ENCODE measurements around the gene SAMHD1.
"Not testable (repeated sequence)": the region's sequence is repeated elsewhere in the genome, so short reads cannot be mapped to it uniquely, and the experiment has no call there.

Gene SAMHD1

DNA sequence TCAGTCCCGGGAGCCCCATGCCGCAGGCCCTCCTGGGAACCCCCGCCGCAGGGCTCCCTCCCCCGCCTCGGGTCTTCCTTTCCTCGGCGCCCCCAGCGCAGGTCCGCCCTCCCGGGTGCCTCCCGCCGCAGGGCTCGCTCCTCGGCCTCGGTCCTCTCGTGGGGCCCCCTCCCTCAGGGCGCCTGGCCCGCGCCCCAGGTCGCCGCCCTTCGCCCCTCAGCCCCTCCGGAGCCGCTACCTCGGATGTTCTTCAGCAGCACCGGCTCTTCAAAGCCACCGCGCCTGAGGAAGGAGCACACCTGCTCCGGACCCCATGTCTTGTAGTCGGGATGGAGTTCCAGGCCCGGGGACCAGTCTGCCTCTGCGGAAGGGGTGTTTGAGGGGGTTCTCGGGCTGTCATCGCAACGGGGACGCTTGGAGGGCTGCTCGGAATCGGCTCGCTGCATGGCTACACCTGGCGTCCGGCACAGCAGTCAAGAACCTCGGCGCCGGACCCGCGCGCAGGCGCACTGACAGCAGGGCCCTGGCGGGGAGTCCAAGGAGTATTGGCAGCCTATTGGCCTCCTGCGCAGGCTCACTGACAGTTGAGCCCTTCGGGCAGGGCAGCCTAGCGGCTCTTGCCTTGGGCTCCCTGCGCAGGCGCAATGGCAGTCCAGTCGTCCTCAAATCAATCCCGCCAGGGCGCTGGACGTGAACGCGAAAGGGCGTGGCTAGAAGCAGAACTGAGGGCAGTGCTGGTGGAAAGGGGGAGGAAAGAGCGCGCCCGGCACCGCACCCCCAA is at the start of gene SAMHD1:
Gene SAMHD1, minus strand, starts transcription at position 511 of the 781 bp plus-strand sequence. Its CDS starts 65 bp downstream, at position 446.
- DNase-seq (ENCODE audit: low read depth in 2 of 2): peak; percentile 63 to 70

DNA sequence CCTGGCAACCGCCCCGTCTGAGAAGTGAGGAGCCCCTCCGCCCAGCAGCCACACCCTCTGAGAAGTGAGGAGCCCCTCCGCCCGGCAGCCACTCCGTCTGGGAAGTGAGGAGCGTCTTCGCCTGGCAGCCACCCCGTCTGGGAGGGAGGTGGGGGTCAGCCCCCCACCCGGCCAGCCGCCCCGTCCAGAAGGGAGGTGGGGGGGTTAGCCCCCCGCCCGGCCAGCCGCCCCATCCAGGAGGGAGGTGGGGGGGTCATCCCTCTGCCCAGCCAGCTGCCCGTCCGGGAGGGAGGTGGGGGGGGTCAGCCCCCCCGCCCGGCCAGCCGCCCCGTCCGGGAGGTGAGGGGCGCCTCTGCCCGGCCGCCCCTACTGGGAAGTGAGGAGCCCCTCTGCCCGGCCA is 48.7 kb upstream of the SAMHD1 start:
- DNase-seq (ENCODE audit: low read depth in 2 of 2): not testable (repeated sequence)

DNA sequence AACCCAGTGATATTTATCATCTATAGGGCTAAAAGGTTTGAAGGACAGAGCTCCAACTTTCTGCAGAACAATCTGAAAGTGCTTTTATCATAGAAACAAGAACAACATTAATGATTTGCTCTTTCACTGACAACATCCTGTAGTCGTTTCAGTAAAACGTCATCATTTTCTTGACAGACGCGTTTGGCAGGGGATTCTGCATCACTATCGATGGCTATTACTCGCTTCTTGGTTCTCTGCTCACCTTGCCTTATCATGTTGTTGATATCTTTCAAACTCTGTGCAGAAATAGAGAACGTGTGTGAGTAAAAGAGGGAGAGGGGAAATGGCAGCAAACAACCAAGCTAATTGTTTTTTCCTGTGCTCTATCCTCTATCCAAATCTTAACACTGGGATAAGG is 47.1 kb upstream of the SAMHD1 start:
- DNase-seq (ENCODE audit: low read depth in 2 of 2): no peak

DNA sequence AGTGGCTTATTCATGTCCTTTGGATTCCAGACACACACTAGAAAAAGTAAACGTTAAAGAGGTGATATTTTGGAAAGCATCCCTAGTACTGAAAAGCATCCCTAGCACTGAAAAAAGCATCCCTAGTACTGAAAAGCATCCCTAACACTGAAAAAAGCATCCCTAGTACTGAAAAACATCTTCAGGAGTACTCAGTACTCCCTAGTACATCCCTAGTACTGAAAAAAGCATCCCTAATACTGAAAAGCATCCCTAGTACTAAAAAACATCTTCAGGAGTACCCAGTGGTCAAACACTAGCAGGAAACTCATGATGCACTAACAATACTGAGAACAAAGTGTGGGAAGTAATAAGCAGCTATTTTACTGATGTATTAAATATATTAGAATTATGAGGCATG is 45.6 kb upstream of the SAMHD1 start:
- no peak for DNase-seq (ENCODE audit: low read depth in 2 of 2)

DNA sequence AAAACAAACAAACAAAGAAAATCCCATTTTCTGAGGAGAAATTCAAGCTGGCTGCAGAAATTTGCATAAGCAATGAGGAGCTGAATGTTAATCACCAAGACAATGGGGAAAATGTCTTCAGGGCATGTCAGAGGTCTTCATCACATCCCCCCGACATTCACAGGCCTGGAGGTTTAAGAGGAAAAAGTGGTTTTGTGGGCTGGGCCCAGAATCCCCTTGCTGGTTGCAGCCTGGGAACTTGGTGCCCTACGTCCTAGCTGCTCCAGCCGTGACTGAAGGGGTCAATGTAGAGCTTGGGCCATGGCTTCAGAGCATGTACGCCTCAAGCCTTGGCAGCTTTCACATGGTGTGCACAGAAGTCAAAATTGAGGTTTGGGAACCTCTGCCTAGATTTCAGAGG is 42.7 kb upstream of the SAMHD1 start:
- not testable (repeated sequence) for DNase-seq (ENCODE audit: low read depth in 2 of 2)

DNA sequence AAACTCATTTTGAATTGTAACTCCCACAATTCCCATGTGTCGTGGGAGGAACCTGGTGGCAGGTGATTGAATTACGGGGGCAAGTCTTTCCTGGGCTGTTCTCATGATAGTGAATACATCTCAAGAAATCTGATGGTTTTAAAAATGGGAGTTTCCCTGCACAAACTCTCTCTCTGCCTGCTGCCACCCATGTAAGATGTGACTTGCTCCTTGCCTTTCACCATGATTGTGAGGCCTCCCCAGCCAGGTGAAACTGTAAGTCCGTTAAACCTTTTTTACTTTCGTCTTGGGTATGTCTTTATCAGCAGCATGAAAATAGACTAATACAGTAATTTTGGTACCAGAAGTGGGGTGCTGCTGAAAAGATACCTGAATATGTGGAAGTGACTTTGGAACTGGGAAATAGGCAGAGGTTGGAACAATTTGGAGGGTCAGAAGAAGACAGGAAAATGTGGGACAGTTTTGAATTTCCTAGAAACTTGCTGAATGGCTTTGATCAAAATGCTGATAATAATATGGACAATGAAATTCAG is 41.4 kb upstream of the SAMHD1 start:
- DNase-seq (ENCODE audit: low read depth in 2 of 2): no peak

DNA sequence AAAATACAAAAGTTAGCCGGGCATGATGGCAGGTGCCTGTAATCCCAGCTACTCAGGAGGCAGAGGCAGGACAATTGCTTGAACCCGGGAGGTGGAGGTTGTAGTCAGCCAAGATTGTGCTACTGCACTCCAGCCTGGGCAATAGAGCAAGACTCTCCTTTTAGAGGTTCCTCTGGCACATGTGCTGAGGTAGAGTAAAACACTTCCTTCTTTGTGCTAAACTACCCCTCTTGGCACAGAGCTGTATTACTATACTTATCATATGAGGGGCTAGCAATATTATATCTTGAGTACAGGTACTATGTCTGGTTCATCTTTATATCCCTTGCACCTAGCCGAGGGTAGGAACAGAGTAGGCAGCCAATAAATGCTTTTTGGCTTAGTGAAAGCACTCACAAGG is 40.2 kb upstream of the SAMHD1 start:
- no peak for DNase-seq (ENCODE audit: low read depth in 2 of 2)

DNA sequence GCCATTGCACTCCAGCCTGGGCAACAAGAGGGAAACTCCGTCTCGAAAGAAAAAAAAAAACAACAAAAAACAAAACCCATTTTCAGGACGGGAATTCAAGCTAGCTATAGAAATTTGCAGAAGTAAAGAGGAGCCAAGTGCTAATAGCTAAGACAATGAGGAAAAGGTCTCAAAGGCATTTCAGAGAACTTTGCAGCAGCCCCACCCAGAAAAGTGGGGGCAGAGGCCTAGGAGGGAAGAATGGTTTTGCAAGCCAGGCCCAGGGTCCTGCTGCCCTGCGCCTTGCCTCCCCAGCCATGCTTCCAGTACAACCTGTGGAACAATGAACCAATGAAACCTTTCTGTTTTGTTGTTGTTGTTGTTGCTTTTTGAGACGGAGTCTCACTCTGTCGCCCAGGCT is 38.3 kb upstream of the SAMHD1 start:
- DNase-seq (ENCODE audit: low read depth in 2 of 2): no peak

DNA sequence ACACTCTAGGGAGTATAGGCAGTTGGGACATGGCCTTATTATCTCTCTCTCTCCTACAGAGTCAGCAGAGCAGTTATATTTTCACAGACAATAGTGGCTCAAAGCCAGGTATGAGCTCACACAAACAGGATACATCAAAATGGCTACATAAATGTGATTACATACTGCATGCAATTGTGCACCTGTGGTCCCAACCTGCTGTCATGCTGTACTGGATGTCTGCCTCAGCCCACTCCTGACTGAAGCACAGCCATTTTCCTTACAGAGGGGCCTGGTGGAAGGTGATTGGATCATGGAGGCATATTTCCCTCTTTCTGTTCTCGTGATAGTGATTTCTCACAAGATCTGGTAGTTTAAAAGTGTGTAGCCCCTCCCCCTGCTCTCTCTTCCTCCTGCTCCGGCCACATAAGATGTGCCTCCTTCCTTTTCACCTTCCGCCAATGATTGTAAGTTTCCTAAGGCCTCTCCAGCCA is 37.0 kb upstream of the SAMHD1 start:
- DNase-seq (ENCODE audit: low read depth in 2 of 2): no peak

DNA sequence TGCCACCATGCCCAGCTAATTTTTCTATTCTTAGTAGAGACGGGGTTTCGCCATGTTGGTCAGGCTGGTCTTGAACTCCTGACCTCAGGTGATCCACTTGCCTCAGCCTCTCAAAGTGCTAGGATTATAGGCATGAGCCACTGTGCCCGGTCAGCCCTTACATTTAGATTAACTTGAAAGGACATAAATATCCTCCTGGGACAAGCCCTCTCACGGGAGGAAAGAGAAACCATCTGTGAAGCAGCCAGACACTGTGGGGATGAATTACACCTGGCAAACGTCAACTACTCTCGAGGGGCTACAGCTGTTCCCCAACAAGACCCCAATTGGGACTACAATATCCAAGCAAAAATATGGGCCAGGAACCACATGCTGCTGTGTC is 32.7 kb upstream of the SAMHD1 start:
- DNase-seq (ENCODE audit: low read depth in 2 of 2): no peak

DNA sequence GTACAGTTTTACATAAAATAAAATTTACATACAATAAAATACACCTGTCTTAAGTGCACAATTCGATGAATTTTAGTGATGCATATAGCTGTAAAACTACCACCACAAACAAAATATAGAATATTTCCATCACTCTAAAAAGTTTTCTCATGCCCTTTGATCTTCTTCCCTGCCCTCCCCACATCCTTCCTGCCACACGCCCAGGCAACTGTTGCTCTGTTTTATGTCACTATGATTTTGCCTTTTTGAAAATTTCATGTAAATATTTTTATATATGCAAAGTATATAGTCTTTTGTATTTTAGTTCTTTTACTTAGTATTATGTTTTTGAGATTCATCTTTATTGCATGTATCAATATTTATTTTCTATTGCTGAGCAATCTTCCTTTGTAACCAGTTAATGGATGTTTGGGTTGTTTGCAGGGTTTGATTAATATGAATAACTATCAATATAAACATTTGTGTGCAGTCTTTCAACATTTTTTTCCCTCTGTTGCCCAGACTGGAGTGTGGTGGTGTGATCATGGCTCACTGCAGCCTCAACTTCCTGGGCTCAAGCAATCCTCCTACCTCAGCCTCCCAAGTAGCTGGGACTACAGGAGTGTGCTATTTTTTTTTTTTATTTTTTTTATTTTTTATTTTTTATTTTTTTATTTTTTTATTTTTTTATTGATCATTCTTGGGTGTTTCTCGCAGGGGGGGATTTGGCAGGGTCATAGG is 23.8 kb upstream of the SAMHD1 start:
- no peak for DNase-seq (ENCODE audit: low read depth in 2 of 2)

DNA sequence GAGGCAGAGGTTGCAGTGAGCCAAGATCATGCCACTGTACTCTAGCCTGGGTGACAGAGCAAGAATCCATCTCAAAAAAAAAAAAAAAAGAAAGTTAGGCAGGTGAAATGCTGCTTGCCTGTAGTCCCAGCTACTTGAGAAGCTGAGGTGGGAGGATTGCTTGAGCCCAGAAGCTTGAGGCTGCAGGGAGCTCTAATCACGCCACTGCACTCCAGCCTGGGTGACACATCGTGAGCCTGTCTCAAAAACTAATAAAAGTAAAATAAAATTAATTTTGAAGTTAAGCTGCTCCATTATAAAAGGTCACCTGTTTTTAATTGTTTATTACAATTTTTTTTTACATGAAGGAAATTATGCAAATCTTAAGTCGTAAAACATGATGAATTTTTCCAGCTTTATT is 23.2 kb upstream of the SAMHD1 start:
- DNase-seq (ENCODE audit: low read depth in 2 of 2): no peak

DNA sequence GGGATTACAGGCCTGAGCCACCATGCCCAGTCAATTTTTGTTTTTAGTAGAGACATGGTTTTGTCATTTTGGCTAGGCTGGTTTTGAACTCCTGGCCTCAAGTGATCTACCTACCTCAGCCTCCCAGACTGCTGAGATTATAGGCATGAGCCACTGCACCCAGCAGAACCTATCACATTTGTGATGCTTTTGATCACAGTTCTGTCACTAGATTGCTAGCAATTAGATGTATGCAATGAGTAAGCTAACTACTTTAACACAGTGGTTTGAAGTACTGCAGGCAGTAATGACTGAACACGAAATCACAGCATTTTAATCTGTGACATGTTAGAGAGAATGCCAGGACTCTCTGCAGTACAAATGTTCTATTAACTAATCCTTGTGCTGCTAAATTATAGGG is 19.6 kb upstream of the SAMHD1 start:
- DNase-seq (ENCODE audit: low read depth in 2 of 2): no peak

DNA sequence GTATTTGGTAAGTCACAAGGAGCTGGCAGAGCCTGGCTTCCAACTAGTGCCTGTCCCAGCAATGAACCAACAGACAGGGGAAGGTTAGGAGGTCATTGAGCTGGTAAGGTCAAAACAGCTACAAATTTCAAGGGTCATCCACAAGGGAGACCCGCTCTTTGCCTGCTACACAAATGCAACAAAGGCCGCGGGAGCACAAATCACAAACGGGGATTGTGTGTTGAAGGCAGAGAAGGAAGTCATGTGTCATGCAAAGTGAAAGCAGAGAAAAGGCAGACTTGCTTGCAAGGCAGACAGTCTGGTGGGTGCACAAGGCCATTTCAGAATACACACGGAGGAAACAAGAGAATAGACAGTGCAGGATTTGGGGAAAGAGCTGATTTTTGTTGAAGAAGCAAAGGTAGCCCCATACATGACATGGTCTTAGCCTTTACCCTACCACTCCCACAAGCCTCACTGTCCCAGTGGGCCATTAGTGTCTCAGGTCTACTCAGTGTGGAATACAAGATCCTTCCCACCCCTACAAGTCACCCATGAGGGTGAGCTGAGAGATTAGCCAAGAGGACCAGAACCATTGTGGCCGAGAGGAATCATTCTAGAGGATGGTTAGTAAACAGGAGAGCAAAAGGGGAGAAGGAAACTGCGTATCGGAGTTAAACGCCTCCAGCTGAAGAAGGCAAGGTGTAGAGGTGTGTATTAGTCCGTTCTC is 18.1 kb upstream of the SAMHD1 start:
- DNase-seq (ENCODE audit: low read depth in 2 of 2): no peak

DNA sequence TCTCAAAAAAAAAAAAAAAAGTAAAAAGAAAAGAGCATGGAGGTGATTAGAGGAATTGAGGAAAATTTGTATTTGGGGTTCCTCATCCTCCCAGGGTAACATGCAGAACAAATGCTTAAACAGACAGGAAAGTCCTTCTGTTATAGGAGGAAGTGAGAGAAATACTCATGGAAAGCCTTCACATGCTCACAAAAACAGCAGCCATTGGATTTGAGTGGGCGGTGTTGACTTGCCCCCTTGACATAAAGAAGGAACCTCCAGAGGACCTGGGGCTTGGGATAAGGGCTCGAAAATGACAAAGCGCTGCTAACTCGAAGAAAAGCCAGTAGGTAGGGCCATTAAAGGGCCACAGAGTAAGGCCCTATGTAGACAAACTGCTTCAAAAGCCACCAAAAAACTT is 17.5 kb upstream of the SAMHD1 start:
- no peak for DNase-seq (ENCODE audit: low read depth in 2 of 2)

DNA sequence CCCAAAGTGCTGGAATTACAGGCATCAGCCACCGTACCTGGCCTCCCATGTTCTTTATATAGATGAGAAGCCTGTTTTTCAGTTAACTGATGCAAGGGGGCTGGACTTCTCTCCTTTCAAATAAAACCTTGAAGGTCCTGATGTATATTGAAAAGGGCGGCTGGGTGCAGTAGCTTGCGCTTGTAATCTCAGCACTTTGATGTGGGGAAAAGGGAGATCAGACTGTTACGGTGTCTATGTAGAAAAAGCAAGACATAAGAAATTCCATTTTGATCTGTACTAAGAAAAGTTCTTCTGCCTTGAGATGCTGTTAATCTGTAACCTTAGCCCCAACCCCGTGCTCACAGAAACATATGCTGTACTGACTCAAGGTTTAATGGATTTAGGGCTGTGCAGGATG is 16.1 kb upstream of the SAMHD1 start:
- DNase-seq (ENCODE audit: low read depth in 2 of 2): no peak

DNA sequence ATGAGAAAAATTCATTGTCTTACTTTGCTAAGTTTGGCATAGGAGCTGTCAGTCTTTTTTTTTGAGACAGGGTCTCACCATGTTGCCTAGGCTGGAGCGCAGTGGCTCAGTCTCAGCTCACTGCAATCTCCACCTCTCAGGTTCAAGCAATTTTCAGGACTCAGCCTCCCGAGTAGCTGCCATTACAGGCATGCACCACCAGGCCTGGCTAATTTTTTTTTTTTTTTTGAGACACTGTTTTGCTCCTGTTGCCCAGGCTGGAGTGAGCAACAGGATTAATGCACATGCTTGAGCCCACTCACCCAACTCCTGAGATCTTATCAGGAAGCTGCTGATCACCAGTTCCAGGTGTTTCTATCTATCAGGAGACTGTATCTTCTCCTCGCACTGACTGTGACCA is 15.5 kb upstream of the SAMHD1 start:
- not testable (repeated sequence) for DNase-seq (ENCODE audit: low read depth in 2 of 2)

DNA sequence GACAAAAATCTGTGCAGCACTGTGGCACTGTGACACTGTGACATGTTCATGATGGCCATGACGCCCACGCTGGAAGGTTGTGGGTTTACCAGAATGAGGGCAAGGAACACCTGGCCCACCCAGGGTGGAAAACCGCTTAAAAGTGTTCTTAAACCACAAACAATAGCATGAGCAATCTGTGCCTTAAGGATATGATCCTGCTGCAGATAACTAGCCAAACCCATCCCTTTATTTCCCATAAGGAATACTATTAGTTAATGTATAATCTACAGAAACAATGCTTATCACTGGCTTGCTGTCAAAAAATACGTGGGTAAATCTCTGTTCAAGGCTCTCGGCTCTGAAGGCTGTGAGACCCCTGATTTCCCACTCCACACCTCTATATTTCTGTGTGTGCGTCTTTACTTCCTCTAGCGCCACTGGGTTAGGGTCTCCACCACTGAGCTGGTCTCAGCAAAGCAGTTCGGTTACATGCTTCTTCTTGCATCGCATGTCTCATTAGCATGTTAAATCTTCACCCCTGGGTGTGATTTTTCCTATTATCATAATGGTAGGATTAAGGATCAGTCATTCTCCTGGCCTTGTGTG is 10.9 kb upstream of the SAMHD1 start:
- DNase-seq (ENCODE audit: low read depth in 2 of 2): not testable (repeated sequence)

DNA sequence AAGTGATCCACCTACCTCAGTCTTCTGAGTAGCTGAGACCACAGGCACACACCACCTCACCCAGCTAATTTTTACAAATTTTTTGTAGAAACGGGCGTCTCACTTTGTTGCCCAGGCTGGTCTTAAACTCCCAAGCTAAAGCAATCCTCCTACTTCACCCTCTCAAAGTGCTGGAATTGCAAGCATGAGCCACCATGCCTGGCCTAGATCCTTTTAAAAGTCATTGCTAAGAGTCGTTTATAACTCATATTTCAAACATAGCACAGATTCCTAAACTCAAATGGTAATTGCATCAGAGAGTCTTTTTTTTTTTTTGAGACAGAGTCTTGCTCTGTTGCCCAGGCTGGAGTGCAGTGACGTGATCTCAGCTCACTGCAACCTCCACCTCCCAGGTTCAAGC is 7.7 kb upstream of the SAMHD1 start:
- no peak for DNase-seq (ENCODE audit: low read depth in 2 of 2)

DNA sequence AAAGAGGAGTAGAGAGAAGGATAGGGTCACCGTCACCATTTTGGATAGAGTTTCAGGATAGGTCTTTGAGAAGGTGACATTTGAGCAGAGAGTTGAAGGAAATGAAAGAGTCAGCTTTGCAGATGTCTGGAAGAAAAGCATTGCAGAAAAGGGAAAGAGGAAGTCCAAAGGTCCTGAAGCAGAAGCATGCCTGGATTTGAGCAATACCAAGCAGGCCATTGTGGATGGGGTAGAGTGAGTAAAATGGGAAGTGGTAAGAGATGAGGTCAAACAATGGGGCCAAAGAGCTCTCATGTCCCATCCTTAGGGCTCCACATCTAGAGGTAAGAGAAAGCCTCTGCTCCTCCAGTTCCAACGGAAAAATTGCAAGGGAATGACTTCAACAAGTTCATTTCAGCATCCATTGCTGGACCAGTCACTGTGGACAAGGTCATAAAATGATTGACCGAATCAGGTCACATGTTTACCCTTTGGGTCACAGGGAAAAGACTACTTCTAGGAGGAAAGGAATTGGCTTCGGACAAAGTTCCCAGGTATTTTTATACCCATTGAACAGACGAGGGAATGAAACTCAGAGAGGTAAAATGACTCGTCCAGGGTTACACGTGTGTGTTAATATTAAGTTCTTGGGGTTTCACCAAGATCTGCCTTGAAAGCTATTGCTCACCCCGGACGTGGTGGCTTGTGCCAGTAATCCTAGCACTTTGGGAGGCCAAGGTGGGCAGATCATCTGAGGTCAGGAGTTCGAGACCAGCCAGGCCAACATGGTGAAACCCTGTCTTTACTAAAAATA is 6.6 kb upstream of the SAMHD1 start:
- no peak for DNase-seq (ENCODE audit: low read depth in 2 of 2)

DNA sequence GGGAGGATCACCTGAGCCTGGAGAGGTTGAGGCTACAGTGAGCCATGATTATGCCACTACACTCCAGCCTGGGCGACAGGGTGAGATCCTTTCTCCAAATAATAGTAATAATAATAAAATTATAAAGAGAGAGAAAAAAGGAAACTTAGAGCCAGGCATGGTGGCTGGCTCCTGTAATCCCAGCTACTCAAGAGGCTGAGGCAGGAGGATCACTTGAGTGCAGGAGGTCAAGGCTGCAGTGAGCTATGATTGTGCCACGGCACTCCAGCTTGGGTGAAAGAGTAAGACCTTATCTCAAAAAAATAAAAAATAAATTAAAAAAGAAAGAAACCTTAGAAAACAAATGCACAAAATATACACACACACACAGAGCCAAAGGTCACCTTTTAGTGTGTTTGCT is 5.2 kb upstream of the SAMHD1 start:
- no peak for DNase-seq (ENCODE audit: low read depth in 2 of 2)

Data from stimulated activated CD4-positive, alpha-beta T cell treated with anti-CD3 and anti-CD28 coated beads, Interleukin-1b, Interleukin-23, amount 100 ng/mL, for 1 hour (primary cell).